Right forelimb (tissue), 1 donor: ENCODE data around the gene TBC1D22A.

Experiments
- DNase-seq: peaks from one replicate; pipeline ENCODE4 v3.0.0-alpha.2; 2018

The TBC1D22A gene

DNA sequence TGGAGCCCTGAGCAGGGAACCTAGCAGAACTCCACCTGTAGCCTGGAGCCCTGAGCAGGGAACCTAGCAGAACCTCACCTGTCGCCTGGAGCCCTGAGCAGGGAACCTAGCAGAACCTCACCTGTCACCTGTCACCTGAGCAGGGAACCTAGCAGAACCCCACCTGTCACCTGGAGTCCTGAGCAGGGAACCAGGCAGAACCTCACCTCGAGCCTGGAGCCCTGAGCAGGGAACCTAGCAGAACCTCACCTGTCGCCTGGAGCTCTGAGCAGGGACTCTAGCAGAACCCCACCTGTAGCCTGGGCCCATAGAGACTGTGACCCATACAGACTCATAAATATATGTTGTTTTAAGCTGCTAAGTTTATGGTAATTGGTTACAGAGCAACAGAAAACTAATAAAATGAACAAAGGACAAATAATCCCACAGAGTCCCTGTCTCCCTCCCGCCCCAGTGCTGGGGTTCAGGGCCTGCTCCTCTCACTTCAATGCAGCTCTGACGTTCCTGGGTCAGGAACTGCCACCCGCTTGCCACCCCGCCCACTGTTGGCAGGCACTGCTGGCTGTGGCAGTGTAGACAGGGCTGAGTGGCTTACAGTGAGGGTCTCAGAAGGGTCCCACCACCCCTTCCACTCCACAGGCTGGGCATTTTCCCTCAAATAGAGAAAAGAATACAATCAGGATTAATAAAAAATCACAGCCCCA, 259.1 kb downstream of the TBC1D22A start:
- no peak for DNase-seq

DNA sequence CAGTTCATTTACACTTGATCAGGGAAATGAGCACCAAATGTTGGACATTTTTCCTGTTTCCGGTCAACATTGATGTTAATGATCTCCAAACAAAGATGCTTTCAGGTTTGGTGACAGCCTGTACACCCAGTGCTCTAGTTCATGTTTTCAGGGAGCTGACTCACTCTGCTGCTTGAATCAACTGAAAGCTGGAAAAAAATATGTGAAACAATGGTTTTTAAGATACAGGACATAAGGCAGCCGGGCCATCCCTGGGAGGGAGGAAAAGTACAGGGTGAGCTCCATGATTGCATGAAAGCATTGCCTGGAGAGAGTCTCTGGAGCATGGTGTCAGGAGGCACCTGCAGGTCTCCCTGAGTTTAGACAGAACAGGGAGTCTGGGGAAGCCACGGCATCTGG, 259.6 kb downstream of the TBC1D22A start:
- DNase-seq = no peak

GRCh38 chr22:47022475-47022874, 260.0 kb downstream of the TBC1D22A start:
- DNase-seq = no peak

- no peak for DNase-seq
Measured at GRCh38 chr22:47023871-47024270, 261.4 kb downstream of the TBC1D22A start.

GRCh38 chr22:47027766-47028165, 265.3 kb downstream of the TBC1D22A start:
- DNase-seq = no peak

GRCh38 chr22:47029244-47030074, 267.0 kb downstream of the TBC1D22A start:
- DNase-seq = no peak

DNA sequence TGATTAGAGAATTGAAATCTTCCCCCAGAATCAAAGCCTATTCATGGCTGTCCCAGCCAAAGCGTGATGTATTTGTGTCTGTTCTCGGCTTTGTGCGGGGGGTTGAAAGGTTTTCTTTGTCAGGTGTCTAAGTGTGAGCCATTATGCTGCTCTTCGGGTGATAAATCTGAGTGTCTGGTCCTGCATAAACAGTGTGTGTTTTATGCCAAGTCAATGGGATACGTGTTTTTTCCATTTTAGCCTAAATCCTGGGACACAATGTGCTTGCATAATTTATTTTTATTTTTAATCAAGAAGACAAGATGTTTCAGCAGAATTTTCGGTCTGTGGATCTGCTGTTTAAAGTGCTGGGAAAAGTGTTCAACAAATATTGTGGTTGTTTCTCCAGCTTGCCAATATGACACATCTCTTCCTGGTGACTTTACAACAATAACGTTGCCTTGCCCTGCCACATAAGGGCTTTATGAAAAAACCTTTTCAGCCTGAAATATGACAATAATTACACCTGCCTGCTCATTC, 267.8 kb downstream of the TBC1D22A start:
- no peak for DNase-seq

DNA sequence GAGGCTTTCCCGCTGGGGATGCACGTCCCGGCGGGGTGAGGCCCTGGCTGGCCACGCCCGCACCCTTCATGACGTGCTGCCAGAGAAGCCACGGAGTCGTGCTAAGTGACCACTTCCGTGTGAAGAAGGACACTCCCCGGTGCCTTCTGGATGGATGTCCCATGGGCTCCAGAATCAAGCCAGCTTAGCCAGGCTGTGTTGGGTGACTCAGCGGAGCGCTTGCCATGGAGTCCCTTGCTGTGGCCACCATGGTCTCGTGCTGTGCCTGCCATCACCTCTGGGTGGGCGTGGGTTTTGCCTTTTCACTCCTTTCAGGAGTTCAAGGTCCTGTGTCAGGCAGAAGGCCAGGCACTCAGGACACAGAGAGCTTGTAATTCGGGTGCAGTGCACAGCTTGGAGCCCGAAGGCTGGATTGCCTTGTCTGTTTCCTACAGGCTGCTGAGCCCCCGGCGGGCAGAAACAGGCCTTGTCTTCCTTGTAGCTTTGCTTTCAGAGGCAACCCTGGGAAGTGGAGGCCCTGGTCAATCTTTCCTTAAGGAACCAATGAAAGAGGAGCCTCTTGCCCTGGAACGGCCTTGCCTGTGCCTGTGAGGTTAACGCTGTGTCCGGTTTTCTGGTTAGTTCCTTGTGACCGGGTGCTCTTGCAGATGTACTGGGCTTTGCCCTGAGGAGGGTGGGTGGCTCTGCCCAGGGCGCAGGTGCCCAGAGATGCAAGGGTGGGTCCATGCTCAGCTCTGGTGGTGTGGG, 268.6 kb downstream of the TBC1D22A start:
- no peak for DNase-seq

- DNase-seq = no peak
Measured at GRCh38 chr22:47031628-47031915, 269.1 kb downstream of the TBC1D22A start.

DNA sequence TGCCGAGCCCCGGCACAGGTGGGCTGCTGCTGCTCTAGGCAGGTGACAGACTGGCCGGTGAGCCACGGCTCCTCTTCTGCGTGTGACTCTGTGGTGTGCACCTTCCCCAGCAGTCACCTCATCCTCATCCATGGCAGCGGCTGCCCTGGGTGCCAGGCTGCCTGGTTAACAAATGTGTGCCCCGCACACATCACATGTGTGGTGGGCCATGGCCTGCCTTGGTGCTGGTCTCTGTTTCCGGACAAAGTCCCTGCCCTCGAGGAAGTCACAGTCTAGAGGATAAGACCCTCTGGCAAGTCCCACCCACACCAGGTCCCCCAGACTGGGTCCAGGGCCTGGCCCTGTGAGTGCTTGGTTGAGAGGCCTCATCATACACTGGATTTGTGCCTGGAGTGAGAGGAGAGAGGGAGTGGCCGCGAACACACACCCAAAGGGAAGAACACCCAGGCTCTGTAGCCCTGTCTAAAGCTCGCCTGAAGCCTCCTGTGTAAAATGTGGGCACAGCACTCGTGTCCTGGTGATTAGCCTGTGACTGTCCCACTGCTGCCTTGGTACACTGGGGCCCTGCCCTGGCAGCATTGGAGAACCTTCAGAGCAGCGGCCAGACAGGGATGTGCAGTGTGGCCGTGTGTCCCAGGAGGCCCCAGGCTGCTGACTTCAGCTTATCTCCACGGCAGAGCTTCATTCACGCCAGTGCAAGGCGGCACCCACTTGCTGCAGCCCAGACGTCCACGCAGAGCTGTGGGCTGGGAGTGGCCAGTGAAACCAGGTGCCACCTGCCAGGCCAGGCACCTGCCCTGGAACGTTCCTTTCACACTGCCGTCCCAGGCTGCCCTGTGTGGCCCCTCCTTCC, 269.9 kb downstream of the TBC1D22A start:
- no peak for DNase-seq

DNA sequence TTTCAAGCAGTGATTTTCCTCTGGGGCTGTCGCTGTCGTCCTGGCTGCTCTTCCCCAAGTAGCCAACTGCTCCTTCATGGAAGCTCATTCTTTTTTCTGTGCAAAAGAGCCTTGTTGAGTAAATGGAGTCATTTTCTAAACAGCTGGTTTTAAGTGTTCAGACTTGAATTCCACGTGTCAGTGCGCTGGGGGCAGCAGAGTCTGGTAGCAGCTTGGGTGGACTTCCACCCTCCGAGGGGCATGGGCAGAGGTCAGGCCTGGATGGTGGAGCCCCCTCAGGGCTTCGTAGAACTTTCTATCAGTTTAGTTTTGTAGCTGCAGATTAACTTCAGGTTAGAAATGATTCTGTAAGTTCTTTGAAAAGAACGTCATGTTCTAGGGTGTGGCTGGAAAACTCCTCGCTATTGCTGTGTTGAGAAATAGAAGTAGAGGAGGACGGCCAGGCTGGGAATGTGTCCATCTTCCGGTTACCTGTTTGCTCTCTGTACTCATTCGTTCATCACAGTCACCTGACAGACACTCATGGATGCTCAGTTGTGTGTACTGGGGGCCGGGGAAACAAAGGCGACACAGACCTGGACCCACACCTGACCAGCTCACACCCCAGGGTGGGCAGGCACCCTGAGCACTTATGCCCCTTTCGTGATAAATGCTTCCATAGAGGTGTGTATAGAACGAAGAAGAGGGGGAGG, 270.7 kb downstream of the TBC1D22A start:
- DNase-seq = no peak

- DNase-seq = no peak
Measured at GRCh38 chr22:47033648-47034000, 271.2 kb downstream of the TBC1D22A start.

DNA sequence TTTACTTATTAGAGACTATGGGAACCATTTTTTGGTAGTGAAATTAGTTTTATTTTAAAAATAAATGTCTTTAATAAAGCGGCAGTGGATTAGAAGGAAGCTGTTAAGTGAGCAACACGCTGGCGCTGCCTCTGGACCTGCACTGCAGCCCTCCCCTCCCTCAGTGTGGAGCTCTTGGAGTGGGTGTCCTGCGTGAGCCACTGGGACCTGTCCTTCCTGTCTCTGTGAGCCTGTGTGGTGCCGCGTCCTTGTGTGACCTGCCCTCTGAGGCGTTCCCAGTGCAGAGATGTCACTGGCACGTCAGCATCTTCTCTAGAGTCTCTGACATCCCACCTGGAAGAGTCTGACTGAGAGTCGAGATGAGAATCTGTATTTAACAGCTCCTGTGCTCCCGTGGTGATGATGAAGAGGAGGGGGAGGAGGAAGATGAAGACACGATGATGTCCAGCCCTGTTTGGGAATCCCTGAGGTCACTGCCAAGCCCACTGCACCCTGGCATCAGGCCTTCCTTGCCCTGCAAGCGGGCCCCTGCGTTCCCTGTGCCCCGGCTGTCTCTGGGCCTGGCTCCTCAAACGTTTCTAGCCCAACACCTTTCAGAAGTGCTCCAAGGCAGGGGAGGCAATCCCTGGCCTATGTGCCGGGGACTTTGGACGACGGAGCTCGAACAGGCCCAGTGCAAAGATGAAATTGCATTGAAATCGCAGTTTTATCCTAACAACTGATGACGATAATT, 271.8 kb downstream of the TBC1D22A start:
- DNase-seq = no peak

DNA sequence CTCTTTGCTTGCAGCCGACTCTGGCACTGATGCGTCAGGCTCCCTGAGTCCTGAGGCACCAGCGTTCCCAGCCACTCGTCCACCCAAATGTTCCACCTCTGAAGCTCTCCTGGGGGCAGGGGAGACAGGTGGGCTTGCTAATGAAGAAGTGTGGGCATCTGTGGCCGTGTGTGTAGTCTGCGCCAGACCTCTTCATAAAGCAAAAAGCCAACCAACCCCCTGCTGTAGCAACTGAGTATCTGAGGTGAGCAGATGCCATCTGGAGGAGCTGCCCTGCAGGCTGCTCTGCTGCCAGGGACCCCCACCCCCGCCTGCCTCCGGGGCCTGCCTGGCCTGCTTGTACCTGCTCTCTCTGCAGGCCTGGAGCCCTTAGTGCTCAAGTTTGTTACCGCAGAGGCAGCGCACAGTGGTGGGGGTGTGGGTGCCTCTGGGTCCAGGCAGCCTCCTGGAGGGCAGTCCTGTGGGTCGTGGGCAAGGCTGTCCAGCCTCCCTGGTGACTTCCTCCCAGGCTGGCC, 272.5 kb downstream of the TBC1D22A start:
- DNase-seq = no peak

DNA sequence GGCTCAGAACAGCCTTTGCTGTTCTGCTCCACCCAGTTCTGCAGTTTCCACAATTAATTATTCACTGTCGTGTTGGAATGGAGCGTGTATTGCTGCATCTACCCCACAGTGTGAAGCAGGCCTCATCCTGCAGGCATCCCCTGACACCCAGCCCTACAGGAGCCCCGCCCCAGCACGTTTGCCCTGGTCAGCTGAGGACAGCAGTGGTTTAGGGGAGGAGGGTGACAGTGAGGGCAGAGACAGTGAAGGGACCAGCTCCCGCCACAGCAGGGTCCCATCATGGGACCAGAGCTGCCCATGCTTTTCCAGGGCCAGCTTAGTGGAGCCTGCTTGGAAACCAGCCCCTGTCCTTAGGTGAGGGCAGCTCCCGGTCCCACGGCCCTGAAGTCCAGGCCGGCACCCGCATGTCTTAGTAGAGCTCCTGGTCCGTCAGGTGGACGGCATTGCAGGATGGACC, 273.0 kb downstream of the TBC1D22A start:
- no peak for DNase-seq

GRCh38 chr22:47036352-47036751, 273.9 kb downstream of the TBC1D22A start:
- DNase-seq = no peak

DNA sequence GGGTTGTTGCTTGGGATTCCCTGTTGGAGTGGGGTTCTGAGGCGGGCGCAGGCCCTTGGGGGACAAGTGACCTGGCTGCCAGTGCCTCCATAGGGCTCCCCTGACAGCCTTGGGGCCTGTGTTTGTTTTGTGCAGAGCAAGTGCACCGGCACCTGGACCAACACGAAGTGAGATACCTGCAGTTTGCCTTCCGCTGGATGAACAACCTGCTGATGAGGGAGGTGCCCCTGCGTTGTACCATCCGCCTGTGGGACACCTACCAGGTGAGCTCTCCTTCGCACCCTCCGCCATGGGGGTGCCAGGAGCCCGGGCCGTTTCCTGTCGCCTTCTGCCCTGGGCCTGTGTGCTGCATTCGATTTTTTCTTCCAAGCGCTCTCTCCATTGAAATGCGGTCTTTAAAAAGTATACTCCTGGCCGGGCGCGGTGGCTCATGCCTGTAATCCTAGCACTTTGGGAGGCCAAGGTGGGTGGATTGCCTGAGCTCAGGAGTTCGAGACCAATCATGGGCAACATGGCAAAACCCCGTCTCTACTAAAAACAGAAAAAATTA, 274.6 kb downstream of the TBC1D22A start:
- no peak for DNase-seq

DNA sequence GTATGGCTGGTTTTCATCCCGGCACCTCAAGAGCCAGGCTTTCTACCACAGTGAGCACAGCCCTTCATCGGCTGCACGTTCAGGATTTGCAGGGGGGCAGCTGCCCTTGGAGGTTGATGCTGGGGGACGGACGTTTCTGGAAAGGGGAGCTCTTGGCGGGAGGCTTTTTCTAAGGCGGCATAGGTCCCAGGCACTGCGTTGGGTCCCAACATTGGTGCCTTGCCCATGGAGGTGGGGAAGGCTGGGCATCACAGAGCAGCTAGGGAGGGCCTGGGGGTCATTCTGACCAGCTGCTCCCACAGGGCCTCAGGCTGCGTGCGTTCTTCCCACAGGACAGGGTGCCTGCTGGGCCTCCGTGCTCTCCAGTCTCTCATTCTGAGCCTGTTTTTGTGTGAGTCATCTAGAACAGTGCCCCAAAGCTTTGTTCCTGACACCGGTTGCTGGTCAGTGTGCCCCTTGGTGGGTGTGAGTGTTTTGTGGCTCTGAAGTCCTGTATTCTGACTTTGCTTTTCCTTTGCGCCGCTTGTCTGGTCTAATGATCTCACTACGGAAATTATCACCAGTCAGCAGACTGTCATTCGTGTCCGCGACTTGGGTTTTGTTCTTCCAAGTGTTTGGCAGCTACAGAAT, 275.9 kb downstream of the TBC1D22A start:
- DNase-seq = no peak

- no peak for DNase-seq
Measured at GRCh38 chr22:47039356-47039755, 276.9 kb downstream of the TBC1D22A start.
